HG03066 (cell line): ENCODE results near the gene DES.

Source experiments
- ATAC-seq: cut with Tn5 transposase; IDR thresholded peaks from one replicate; pipeline ENCODE4 v1.9.1; 2021; ENCODE audit warnings: low read depth; ENCODE audit not compliant: unreplicated experiment

DES gene

GRCh38 chr2:219437690-219438206 is 19.6 kb downstream of the DES start:
- no peak for ATAC-seq

GRCh38 chr2:219438453-219438852 is 20.3 kb downstream of the DES start:
- ATAC-seq: no peak

- no peak for ATAC-seq
Measured at GRCh38 chr2:219439506-219439905, 21.3 kb downstream of the DES start.

GRCh38 chr2:219440388-219441256 is 22.4 kb downstream of the DES start:
- no peak for ATAC-seq

- no peak for ATAC-seq
Measured at GRCh38 chr2:219441451-219442255, 23.5 kb downstream of the DES start.

GRCh38 chr2:219442256-219443015 is 24.3 kb downstream of the DES start:
- ATAC-seq: no peak

- no peak for ATAC-seq
Measured at GRCh38 chr2:219443016-219443696, 25.0 kb downstream of the DES start.

GRCh38 chr2:219443697-219444023 is 25.5 kb downstream of the DES start:
- no peak for ATAC-seq

- no peak for ATAC-seq
Measured at GRCh38 chr2:219444566-219445091, 26.5 kb downstream of the DES start.

GRCh38 chr2:219445220-219445640 is 27.1 kb downstream of the DES start:
- ATAC-seq: no peak

GRCh38 chr2:219446101-219446504 is 27.9 kb downstream of the DES start:
- ATAC-seq: no peak

- ATAC-seq: no peak
Measured at GRCh38 chr2:219446689-219447088, 28.5 kb downstream of the DES start.

GRCh38 chr2:219447242-219448098 is 29.3 kb downstream of the DES start:
- ATAC-seq: no peak

GRCh38 chr2:219448099-219448775 is 30.1 kb downstream of the DES start:
- no peak for ATAC-seq

- no peak for ATAC-seq
Measured at GRCh38 chr2:219448776-219449341, 30.7 kb downstream of the DES start.

GRCh38 chr2:219449609-219450008 is 31.4 kb downstream of the DES start:
- ATAC-seq: no peak

GRCh38 chr2:219451661-219452360 is 33.6 kb downstream of the DES start:
- no peak for ATAC-seq
